Measurements from ENCODE around the gene ZNF385B. TPM values are rescaled to one million over a fixed set of nuclear protein-coding genes. Genes with fewer than 3 reads are reported as not detected.

ZNF385B gene
- total and polyA plus RNA-seq, 9 of the 15 experiments (the other 6 are each of a cell fraction or from before 2014, with no cell fraction given) = 0.50 TPM; not detected in 8

- H2AFZ ChIP-seq (ENCODE audit: low read depth, low read length) = no peak overlapping the region
- CTCF ChIA-PET (ENCODE audit: low intra/inter-chr PET ratio) = no interaction called here
- intact Hi-C loops (cut with micrococcal nuclease) = no loop called here
- H3K9me3 ChIP-seq (replicated peaks; ENCODE audit: control insufficient read depth, insufficient read depth, low read depth, low read length) = peaks cover under 1% of the 10 kb centered on the region; the same call in 1 of the 2 replicates
- no peak overlapping the region; the same call in 1 of the 2 replicates for H3K4me2 ChIP-seq (ENCODE audit: insufficient read depth, low read length)
- in situ Hi-C loops (cut with MboI) = no loop called here
- H4K20me1 ChIP-seq (replicated peaks; ENCODE audit: control insufficient read depth, insufficient read depth, low read length) = no peaks in the 10 kb centered on the region
- H3K27me3 ChIP-seq (ENCODE audit: control insufficient read depth in 2 of 2, insufficient read depth in 2 of 2, low read length in 2 of 2) = no peaks in the 10 kb centered on the region
- no peak overlapping the region for H3K27ac ChIP-seq (ENCODE audit: extremely low read depth, low read depth, low read length)
- H3K4me1 ChIP-seq (replicated peaks in 1 of 2; ENCODE audit: control insufficient read depth in 2 of 2, insufficient read depth in 2 of 2, low read length in 2 of 2) = peaks cover 0 to 4% of the 10 kb centered on the region in 2 experiments; a peak in 2 of 5 replicates
- H3K4me3 ChIP-seq = no peak overlapping the region
- DNase-seq (ENCODE audit: extremely low read depth in 1 of 4, low spot score in 3 of 4) = peak in 2 of 4 experiments; percentile 19 to 45
- no peaks in the 10 kb centered on the region for H3K9me1 ChIP-seq (ENCODE audit: control insufficient read depth, insufficient read depth, low read length)
- 0% methylated on average over 3 of the region's 3 CpGs for WGBS (ENCODE audit: insufficient coverage, low coverage, missing lambda C conversion rate)
- ATAC-seq = peak; percentile 63
- FAIRE-seq = peak; percentile 54
- H3K36me3 ChIP-seq (ENCODE audit: control insufficient read depth, insufficient read depth, low read length) = no peaks in the 10 kb centered on the region
- no peak overlapping the region for H3K9ac ChIP-seq (ENCODE audit: insufficient read depth in 1 of 2, low read depth in 2 of 2, low read length in 2 of 2)
- BruUV-seq (replicated peaks) = no TSS peak
- no peaks in the 10 kb centered on the region for H3K79me2 ChIP-seq (ENCODE audit: control insufficient read depth, insufficient read depth, low read length)
- POLR2A ChIA-PET = interaction anchor here (0.9 kb wide), 1 partner anchor 8 kb away, joined by 3 read pairs; no protein-coding TSS in a partner anchor
- TF ChIP-seq TEAD4 (IDR thresholded peaks at IDR 0.05; ENCODE audit: low read length) = peak; percentile 71; the same call in 1 of the 2 replicates
- no peak for TF ChIP-seq TEAD4 (CRISPR knock-in tag; IDR thresholded peaks at IDR 0.05; ENCODE audit: borderline replicate concordance)
- TF ChIP-seq CREB3L1 (IDR thresholded peaks at IDR 0.05; ENCODE audit: borderline replicate concordance, low read depth) = no peak
- no peak for TF ChIP-seq SMC3 (conservative IDR thresholded peaks at IDR 0.05; ENCODE audit: insufficient read depth, low read depth, low read length)
- TF ChIP-seq TAL1 (IDR thresholded peaks at IDR 0.05) = peak; percentile 57
- no peak for TF ChIP-seq TRIM24 (IDR thresholded peaks at IDR 0.05)
- no peak for TF ChIP-seq ZNF449 (CRISPR knock-in tag; IDR thresholded peaks at IDR 0.05)
- TF ChIP-seq SNRNP70 (optimal IDR thresholded peaks at IDR 0.05; ENCODE audit: low read depth, low read length) = no peak
- no peak for TF ChIP-seq DNMT1 (IDR thresholded peaks at IDR 0.05)
- peak; percentile 66 for TF ChIP-seq MEIS2 (IDR thresholded peaks at IDR 0.05; ENCODE audit: partially characterized antibody)
- no peak for TF ChIP-seq MEF2A (IDR thresholded peaks at IDR 0.05; ENCODE audit: control insufficient read depth, low read depth, low read length)
- TF ChIP-seq PRPF4 (IDR thresholded peaks at IDR 0.05; ENCODE audit: insufficient read depth, low read depth, low read length, poor library complexity, severe bottlenecking) = no peak
- TF ChIP-seq NFE2L1 (tag; IDR thresholded peaks at IDR 0.05; ENCODE audit: borderline replicate concordance, low read depth) = no peak
- TF ChIP-seq BRD4 (IDR thresholded peaks at IDR 0.05) = no peak
- no peak for TF ChIP-seq NFIX (CRISPR knock-in tag; IDR thresholded peaks at IDR 0.05; ENCODE audit: low read depth)
- TF ChIP-seq E2F5 (CRISPR knock-in tag; IDR thresholded peaks at IDR 0.05) = no peak
- TF ChIP-seq EWSR1 (IDR thresholded peaks at IDR 0.05; ENCODE audit: borderline replicate concordance, low read depth, partially characterized antibody) = no peak
- no peak for TF ChIP-seq ETS1 (conservative IDR thresholded peaks at IDR 0.05; ENCODE audit: control insufficient read depth, low read depth, low read length)
- TF ChIP-seq ZNF253 (CRISPR knock-in tag; conservative IDR thresholded peaks at IDR 0.05) = no peak
Observed at GRCh38 chr2:179788104-179788503, 73.3 kb downstream of the ZNF385B start.
